CD4-positive, alpha-beta T cell treated with Interleukin-2 at 100 ng/mL for 4 hours (primary cell): ENCODE measurements around the gene SEC16A.

Experiments used
- DNase-seq: peaks from one replicate; pipeline ENCODE4 v3.0.0-alpha.2; 2020; ENCODE audit warnings: low spot score

SEC16A gene

DNA sequence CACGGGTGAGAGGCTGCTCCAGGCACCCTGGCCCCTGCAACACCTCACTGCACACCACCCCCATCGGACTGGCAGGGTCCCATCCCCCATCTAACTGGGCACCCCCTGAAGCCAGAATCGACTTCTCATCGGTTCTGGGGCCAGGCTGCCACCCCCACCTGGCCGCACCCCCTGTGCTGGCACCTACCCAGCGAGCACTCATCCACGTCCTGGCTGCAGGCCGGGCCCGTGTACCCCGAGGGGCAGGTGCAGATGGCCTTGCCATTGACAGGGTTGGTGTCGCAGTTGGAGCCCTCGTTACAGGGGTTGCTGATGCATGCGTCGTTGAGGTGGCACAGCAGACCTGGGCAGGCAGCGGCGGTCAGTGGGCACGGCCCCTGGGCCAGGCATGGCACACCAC lies 35.1 kb upstream of the SEC16A start:
- no peak for DNase-seq

DNA sequence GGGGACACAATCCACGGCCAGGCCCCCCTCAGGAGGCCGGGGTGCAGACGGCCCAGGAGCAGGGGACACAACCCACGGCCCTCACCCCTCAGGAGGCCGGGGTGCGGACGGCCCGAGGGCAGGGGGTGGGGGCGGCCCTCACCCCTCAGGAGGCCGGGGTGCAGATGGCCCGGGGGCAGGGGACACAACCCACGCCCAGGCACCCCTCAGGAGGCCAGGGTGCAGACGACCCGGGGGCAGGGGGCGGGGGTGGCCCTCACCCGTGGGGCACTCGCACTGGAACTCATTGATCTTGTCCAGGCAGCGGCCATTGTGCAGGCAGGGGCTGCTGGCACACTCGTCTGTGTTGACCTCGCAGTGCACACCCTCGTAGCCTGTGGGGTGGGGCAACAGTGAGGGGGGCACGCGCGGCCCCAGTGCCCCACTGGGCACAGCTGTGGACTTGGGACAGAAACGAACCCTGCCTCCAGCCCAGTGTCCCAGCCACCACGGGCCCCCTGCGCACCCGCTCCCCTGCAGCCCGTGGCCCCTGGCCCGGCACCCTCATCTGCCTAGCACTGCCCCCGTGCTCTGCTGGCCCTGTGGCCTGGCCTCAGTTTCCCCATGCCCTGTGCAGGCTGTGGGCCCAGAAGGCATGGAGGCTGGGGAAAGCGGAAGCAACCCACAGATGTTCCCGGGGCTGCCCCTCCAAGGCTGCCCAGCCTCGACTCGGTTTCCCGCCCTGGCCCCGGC lies 34.3 kb upstream of the SEC16A start:
- no peak for DNase-seq

DNA sequence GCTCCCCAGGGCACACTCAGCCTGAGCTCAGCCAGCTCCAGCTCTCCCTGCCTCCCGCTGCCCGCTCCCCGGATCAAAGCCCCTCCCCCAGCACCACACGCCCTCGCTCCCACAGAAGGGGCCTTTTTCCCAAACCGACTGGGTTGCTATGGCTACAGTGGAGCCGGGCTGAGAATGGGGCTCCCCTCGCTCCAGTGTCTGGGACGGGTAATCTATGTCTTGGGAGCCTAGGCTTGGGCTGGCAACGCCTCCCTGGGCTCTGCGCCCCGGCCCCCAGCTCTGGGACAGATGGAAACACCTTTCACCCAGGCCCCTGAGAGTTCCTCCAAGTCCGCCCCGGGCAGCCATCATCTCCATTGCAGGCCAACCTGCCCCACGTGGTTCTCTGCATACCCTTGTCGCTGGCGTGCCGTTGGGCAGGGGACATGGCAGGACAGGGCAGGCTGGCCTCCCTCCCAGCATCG lies 33.4 kb upstream of the SEC16A start:
- DNase-seq: no peak

DNA sequence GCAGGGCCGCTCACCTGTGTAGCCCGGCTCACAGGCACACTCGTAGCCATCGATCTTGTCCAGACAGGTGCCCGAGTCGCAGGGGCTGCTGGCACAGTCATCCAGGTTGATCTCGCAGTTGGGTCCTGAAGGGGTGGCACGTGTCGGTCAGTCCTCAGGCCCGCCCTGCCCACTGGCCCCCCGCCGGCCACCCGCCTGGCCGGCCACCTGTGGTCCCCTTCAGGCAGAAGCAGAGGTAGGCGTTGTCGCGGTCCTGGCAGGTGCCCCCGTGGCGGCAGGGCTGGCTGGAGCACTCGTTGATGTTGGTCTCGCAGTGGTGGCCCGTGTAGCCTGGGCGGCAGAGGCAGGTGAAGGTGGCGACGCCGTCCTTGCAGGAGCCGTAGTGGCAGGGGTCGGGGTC lies 32.4 kb upstream of the SEC16A start:
- DNase-seq: no peak

DNA sequence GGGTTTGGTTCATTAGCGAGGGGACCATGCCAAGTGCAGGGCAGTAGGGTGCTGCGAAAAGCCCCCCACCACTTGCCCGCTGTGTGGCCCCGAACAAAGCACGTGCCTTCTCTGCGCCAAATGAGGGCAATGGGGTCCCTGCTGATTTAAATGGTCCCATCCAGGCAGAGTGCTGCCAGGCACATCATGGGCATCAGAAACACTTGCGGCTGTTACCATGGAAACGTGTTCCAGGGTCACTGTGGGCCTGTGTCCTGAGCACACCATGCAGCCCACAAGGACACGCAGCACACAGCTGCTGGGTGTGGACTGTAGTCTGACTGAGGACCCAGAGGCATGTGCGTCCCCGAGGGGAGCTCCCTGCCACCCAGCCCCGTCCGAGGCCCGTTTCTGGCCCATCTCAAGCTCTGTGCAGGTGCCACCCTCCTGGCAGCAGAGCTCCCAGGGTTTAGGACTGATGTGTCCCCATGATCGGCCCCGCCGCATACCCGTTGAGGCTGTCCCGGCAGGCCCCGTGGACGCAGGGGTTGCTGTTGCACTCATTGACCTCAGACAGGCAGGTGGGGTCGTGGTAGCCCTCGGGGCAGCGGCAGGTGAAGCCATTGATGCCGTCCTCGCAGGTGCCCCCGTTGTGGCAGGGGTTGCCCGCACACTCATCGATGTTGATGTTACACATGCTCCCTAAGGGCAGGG lies 31.3 kb upstream of the SEC16A start:
- DNase-seq: no peak

DNA sequence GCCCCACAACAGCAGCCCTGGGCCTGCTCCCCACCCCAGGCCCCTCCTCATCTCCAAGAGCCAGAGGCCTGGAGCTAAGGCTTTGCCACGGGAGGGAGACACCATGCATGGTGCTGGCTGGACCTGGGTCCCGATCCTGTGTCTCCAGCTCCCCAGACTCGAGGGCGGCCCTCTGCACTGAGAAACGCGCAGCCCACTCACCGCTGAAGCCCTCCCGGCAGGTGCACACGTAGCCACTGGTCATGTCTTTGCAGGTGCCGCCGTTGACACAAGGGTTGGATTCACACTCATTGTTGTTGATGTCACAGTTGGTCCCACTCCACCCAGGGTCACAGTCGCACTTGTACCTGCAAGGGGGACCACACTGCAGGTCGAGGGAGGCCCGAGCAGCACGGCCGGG lies 30.4 kb upstream of the SEC16A start:
- DNase-seq: no peak

DNA sequence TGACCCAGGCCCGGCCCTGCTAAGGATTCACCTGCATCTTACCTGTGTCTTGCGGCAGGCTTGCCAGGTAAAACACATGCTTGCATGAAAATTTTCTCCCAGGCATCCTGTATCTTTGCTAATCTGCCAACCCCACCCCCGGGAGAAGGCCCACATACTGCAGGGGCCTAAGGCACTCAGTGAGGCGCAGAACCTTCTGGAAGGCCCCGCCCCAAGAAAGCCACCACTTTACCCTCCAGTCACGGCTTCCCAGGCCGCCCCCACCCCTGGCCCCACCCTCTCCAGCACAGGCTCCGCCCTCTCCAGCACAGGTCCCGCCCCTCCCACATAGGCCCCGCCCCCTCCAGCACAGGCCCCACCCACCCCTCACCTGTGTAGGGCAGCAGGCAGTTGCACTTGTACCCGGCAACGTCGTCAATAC lies 29.8 kb upstream of the SEC16A start:
- DNase-seq: no peak

DNA sequence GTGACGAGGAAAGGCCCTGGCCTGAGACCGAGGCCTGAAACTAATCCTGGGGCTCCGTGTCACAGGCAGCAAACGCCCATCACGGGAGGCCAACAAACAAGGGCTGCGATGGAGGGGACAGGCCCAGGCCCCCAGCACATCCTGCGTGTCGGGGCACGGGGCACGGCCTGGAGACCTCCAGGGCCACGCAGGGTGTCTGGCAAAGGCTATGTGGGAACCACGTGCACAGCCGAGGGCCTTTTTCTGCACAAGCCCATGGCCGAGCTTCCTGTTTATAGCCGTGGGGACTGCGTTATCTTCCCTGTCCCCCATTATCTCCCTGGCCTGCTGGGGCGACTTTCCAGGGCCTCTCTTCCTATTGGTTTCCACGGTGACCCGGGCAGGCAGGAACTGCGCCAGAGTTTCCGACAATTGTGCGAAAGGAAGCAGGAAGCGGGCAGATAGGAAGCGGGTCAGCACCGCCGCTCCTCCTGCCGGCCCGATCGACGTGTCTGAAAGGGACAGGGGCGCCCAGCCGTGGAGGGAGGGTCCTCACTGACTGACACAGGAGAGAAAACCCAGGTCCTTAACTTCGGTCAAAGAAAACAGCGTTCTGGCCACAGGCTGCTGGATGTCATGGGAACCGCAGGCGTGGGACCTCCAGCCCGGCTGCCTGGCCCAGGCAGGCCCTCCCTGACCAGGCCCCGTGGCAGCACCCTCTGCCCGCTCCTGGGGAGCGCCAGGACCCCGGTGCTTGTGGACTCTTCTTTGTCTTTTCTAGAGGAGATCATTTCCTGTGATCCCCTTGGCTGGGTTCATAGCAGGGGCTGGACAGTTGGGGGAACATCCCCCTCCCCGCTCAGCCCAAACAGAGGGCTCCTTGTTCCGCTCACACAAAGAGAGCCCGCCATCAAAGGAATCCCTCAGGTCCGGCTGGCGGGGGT lies 29.1 kb upstream of the SEC16A start:
- no peak for DNase-seq

DNA sequence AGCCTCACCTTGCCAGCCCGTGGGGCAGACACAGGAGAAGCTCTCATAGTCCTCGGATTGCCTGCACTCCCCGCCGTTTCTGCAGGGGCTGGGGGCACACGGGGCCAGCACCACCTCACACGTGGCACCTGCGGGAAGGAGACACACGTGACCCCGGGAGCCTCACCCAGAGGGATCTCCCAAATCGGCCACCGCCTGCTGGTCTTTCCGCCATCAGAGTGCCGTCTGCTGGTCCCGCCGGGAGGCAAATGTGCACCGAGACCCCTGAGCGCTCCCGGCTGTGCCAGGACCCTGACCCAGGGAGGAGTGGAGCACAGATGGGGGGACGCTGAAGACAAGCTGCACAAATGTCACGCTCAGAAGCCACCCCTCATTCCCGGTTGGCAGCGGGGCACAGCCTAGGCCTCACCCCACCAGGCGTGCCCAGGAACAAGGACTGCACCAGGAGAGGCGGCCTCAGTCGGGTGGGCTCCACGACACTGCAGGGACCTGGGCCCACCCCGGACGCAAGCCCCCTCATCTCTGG lies 28.4 kb upstream of the SEC16A start:
- DNase-seq: no peak

DNA sequence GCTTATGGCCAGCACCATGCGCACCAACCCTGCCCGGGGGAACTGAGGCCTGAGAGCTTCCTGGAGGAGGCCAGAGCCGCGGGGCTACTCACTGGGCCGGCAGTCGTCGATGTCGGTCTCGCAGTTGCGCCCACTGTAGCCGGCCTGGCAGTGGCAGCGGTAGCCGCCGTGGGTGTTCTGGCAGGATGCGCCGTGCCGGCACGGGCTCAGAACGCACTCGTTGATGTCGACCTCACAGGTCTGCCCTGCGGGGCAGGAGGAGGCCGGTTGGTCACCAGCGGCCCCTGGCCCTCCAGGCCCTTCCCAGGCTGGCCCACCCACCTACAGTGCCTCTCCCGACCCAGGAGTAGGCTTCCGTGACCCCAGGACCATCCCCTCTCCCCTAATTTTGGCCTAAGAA lies 27.7 kb upstream of the SEC16A start:
- no peak for DNase-seq

DNA sequence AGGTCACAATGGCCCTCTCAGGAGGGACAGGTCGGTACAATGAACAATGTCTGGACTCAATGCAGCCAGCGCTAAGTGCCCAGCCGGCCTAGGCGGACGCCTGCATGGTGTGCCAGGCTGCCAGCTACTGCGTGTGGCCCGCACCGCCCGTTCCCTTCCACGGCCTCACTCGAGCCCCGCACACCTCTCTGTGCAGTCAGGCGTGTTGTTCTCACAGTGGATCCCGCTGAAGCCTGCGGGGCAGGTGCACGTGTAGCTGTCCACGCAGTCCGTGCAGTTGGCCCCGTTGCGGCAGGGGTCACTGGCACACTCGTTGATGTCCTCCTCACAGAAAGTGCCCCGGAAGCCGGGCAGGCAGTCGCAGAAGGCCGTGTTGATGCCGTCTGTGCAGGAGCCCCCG lies 26.7 kb upstream of the SEC16A start:
- DNase-seq: no peak

DNA sequence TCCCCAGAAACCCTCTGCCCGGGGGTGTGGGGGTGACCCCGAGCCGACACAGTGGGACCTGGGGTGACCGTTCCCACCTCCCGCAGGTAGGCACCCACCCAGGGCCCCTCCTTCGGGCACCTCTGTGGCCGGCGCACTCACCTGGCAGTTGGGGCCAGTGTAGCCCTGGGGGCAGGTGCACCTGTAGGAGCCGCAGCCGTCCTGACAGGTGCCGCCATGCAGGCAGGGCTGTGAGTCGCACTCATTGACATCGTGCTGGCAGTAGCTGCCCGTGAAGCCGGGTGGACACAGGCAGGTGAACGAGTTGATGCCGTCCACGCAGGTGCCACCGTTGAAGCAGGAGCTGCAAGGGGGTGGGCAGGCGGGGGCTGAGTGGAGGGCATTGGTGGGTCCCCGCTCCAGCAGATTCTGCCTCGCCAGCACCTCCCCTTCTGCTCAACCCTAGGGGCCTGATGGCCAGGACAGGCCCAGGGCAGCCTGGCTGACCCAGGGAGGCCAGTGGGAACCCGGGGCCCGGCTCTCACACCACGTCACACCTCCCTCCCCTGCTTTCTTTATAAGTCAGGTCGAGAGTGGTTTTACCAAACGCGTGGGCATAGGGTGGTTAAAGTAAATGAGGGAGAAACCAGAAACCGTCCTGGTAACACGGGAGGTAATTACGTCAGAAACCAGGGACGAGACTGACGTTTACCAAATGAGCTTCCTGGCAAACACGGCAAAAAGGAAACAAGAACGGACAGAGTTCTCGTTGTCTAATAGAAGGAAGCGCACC lies 26.1 kb upstream of the SEC16A start:
- no peak for DNase-seq

DNA sequence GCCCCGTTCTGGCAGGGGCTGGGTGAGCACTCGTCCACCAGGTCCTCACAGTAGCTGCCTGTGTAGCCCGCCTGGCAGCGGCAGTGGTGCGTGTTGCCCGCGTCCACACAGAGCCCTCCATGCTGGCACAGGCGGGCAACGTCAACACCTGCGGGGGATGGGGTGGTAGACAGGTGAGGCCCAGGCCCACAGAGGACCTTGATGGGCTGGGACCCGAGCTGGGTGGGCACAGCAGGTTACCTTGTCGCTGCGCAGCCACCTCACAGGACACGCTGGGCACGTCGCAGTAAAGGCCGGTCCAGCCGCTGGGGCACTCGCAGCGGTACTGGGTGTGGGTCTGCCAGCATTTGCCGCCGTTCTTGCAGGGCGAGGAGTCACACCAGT lies 25.1 kb upstream of the SEC16A start:
- DNase-seq: no peak

DNA sequence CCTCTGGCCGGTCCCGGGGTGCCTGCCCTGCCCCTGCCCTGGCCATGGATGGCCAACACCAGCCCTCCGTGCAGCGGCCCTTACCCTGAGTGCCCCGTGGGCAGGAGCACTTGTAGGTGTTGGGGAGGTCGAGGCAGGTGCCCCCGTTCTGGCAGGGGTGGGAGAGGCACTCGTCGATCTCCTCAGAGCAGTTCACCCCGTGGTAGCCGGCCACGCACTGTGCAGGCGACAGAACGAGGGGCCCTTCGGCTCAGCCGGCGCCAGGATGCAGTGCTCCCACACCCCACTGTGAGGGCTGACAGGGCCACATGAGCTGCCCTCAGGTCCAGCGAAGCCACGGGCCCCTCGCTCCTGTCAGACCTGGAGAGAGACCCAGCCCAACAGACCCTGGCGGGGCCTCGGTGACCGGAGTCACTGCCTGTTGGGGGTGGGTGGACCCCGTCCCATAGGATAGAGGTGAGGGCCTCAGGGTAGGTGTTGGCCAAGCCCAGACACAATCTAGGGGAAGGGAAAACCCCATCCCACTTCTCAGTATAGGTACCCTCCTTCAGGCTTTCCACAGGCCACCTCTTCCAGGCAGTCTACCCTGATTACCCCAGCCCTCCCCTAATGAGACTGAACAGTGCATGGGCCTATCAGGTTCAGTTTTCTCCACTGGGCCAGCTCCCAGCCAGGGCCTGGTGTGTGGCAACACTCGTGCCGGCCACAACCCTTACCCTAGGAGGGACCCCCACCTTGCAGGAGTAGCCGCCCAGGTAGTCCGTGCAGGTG lies 24.6 kb upstream of the SEC16A start:
- no peak for DNase-seq

DNA sequence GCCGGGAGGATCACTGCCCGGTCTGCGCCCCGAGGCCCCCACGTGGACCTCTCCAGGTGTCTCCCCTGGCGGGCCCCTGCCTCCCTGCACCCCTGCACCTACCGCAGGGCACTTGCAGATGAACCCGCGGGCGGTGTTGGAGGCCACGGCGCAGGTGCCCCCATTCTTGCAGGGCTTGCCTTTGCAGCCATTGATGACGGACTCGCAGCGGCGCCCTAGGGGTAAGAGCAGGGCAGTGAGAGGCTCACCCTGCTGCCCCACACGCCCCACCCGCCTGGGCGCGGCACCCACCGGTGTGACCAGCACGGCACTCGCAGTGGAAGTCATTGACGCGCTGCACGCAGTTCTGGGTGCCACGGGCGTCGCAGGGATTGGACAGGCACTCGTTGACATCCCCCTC lies 23.6 kb upstream of the SEC16A start:
- no peak for DNase-seq

DNA sequence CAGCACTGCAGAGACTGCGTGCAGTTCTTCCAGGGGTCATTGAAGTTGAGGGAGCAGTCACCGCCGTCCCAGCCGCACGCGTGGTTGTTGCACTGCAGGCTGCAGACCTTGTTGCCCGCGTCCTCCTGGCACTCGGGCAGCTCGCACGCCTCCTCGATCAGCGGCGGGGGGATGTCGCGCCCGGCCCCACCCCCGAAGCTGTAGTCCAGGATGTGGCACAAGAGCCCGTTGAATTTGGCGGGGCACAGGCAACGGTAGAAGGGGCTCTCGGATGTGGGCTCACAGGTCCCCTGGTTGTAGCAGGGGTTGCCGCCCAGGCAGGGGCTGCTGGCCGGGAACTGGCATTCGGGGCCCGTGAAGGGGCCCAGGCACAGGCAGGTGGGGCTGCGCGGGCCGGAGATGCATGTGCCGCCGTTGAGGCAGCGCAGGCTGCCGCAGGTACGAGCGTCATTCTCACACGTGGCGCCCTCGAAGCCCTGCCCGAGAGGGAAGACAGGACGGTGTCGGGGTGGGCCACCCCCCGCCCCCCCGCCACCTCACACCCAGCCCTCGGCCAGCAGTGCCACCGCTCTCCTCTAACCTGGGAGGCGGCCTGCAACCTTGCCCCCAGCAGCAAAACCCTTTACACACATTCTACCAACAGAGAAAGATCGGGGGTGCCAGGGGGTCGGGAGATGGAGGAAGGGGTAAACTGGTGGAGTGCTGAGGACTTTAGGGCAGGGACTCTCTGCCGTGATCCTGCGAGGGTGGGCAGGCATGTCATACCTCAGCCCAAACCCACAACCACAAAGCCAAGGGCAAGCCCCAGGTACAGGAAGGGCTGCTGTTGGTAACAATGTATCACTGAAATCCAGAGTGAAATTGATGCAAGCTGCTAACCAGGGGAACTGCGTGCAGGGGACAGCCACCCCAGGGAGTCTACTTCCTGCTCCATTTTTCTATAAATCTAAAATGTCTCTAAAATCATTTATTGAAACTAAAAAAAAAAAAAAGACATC lies 22.9 kb upstream of the SEC16A start:
- DNase-seq: no peak

DNA sequence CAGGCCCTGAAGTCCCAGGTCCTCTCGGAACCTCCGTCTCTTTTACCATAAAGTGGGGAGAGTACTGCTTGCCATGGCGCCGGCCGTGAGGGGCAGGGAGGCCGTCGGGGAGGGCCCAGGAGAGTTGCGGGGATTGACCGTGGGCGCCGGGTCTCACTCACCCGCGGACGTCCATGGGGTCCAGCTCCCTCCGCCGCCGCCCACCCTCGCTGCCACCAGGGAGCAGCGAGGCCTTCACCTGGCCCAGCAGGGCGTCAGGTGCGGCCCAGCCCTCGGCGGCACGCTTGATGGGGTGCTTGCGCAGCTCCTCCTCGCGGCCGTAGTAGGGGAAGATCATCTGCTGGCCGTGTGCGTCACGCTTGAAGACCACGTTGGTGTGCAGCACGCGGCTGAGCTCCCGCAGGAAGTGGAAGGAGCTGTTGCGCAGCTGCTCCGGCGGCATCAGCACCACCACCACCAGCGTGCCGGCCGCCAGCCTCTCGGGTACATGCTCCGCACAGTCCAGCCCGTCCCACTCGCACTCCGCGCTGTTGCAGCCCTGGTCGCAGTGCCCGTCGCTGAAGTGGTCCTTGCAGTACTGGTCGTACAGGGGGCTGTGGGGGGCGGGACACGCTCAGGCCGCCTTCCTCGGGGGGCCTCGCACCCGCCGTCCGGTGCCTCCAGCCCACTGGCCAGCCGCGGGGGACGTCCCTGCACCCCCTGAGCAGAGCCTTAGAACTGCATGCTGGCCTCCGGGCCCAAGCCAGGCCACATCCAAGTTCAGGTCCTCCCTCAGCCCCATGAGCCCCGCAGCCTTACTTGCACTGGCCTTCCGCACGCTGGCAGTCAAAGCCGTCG lies 21.9 kb upstream of the SEC16A start:
- DNase-seq: no peak

DNA sequence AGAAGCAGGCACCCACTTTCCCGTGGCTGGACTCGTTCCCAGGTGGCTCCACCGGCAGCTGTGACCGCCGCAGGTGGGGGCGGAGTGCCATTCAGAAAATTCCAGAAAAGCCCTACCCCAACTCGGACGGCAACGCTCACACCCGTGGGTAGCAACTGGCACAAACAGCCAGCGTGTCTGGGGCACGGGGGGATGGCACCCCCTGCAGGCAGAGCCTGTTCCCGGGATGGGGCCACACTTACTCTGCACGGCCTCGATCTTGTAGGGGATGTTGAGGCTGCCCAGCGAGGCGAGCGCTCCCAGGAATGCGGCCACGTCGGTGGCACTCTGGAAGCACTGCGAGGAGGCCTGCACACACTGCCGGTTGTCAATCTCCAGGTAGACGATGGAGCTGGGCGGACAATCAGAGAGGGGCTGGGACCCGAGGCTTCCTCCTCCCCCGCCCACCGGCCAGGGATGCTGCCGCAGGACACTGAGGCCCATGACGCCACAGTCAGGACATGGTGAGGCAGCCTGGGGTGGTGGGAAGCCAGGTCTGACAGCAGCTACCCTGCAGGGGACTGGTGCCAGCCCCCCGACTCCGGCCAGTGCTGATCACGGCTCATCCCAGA lies 20.2 kb upstream of the SEC16A start:
- no peak for DNase-seq
